ENCODE results near the gene PPP1R13L.

The PPP1R13L gene

DNA sequence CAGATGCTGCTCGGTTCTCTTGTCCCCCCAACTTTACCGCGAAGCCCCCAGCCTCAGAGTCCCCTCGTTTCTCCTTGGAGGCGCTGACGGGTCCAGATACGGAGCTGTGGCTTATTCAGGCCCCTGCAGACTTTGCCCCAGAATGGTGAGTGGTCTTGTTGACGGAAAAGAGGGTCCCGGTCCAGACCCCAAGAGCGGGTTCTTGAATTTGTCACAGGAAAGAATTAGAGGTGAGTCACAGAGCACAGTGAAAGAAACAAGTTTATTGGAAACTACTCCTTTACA, 2.2 kb upstream of the PPP1R13L start:
- no peak for DNase-seq (ENCODE audit: low read depth in 3 of 3)

DNA sequence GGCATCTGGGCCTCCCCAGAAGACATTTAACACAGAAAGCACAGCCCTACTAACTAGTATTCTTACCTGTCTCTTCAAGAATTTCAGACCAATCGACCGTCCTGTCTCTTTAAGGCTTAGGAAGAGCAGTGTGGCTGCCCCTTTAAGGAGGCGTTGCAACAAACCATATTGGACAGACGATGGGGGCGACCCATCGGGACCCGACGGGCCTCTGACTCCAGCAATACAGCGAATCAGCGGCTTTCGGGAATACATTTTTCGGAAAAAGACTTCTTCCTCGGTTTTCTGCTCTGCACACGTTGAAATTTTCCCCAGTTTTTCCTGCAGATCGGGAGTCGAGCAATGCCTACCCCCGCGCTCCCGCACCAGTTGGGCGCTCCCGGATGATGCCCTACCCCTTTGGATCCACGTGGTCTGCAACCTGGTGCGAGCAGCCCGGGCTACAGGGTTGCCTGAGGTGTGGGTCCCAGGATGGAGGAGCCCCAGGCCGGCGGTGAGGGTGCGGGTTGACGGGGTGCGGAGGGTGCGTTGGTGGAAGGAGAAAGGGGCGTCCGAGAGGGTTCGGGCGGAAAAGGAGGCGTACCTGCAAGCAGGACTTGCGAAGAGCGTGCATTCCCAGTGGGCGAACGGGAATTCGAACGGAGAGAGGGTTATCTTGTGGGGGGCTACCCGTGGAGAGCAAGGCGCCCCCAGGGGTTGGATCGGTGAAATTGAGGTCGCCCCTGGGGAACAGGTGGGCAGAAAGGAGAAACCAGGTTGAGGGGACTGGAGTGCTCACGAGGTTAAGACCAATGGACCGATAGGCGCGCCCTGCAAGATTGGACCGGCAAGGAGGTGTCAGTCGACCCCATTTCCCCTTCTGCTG, 1.6 kb upstream of the PPP1R13L start, which contains the start of gene POLR1G:
Gene POLR1G (plus strand): TSS at position 419 of the 865 bp plus-strand sequence. CDS start 53 bp downstream, at position 472.
- DNase-seq (ENCODE audit: low read depth in 3 of 3), result peak; percentile 62 to 83 (median 70)

DNA sequence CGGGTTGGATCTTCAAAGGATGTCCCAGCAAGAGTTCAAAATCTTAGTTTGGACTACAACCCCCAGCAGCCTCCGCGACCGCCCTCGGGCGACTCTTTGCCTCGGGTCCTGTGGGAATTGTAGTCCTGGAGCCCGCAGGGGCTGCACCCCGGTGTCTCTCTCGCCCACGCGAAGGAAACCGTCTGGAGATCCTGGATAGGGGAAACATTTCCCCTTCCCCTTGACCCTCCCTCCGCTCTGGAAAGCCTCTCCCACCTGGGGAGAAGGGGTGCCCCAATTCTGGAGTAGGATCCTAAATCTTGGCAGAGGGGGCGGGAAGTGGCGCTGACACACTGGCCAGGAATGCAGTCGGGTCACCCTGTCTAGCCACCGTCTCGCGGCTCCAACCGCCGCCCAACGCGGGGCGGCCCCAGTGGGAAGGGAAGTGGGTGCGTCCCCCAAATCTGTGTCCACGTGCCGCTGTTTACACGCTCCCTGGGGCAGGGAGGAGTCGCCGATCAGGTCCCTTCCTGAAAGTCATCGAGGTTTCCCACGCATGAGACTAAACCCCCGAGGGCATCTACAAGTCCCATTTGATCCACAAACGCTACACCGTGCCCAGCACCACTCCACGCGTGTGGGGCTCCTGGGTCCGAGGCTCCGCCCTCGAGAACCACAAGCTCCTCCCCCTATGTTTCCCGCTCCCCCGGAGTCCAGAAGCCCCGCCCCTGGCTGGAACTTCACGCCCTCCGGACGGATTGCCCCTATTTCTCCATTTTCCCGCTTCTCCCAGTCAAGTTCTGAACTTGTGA, 761 bp upstream of the PPP1R13L start:
- peak; percentile 65 to 82 (median 72) for DNase-seq (ENCODE audit: low read depth in 3 of 3)

DNA sequence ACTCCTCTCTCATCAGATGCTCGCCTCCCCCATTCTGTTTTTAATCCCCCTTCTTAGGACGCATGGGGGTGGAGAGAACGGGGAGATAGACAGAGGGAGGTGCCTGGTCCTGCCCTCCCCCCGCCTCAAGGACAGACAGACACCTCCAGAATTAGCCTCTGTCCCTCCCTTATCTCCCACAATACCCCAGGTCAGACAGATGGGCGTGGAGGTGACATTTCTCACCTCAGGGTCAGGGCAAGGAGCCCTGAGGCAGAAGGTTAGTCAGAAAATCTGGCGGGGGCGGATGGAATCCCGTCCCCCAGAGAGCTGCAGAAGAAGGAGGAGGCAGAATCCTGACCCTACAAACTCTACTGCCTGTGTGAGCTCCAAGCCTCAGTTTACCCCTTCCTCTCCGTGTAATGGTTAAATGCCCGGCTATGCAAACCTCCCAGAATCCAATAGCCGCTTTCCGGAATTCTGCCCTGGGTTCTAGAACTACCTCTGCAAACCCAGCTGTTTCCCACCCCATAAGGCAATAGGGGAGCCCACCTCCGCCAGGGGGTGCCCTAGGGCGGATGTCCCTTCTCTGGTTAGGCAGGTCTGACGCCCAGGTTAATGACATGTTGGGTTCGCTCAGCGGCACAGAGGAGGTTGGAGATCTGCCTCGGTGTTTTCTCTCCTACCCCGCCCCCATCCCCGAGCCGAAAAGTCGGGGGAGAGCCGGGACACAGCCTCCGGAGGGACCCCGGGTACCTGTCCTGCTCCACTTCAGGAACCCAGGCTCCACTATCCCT, 900 bp downstream of the PPP1R13L start:
- DNase-seq (ENCODE audit: low read depth in 3 of 3), result peak in 1 of 3 experiments; percentile 64

DNA sequence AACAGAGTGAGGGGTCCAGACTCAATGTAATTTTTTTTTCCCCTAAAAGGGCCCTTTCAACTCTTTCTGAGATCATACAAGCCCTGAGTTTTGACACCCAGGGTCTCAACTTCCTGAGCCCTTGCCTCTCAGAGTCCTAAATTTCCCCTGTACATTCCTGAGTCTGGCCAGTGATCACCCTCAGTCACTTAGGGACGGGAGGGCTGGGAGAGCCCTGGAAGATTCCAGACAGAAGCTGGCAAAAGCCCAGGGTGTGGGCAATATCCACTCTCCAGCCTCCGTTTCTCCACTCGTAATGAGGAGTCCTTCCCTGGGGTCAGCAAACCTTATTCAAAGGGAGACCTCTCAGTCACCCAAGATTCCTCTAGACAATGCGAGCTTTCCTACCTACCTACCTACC, 1.6 kb downstream of the PPP1R13L start:
- no peak for DNase-seq (ENCODE audit: low read depth in 3 of 3)

DNA sequence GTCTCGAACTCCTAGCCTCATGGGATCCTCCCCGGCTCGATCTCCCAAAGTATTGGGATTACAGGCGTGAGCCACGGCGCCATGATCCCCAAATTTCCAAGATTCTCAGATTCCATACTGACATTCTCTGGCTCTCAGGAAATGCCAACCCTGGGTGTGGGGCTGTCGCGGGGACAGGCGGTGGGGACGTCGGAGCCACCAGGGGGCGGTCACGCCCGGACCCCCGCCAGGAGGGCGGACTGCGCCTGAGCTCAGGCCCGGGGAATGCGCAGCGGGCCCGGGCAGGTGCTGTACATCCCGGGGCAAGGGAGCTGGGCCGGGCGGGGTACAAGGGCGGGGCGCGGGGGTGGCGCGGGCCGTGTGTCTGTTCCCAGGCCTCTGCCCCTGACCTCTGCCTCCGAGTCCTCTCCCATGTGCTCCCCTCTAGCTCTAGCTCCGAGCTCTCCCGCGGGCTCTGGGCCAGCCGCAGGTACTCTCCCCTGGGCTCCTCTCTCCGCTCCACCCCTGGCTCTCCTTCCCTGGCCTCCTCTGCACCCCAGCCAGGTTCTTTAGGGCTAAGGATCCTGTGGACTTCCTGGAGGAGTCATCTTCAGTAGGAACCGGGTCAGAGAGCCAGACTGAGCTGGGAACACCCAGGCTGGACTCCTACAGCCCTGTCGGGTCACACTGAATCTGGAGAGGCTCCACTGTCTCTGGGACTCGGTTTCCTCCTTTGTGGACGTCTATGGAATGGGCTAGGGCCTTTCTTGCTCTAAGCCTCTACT, 2.4 kb downstream of the PPP1R13L start:
- DNase-seq (ENCODE audit: low read depth in 3 of 3), result no peak

DNA sequence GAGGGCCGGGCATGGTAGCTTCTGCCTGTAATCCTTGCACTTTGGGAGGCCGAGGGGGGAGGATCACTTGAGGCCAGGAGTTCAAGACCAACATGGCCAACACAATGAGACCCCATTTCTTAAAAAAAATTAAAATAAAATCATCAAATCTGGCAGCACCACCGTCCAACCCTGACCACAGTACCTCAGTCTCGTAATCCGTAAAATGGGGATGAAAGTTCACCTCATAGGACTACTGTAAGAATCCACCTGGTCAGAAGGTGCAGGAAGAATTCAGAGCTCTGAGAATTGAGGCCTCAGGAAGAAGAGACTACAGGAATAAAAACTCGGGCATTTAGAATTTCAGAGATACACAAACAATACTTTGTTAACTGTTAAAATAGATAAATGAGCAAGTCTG, 3.1 kb downstream of the PPP1R13L start:
- DNase-seq (ENCODE audit: low read depth in 3 of 3), result no peak

DNA sequence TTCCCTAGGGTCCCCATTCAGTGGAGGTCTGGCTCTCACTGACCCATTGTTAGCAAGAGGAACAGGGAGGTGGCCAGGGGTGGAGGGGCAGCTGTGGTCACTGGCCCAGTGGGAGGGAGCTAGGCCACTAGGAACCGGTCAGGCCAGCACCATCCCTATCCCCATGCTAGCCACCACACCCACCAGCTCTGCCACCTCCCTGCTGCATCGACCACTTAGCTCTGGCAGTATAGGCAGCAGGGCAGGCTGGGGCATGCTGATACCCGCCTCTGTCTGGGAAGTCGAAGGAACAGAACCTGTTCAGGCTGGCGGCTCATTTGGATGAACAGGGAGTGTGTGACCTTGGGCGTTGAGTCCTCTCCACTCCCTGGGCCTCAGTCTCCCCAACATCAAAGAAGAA, 4.7 kb downstream of the PPP1R13L start:
- DNase-seq (ENCODE audit: low read depth in 3 of 3), result no peak

DNA sequence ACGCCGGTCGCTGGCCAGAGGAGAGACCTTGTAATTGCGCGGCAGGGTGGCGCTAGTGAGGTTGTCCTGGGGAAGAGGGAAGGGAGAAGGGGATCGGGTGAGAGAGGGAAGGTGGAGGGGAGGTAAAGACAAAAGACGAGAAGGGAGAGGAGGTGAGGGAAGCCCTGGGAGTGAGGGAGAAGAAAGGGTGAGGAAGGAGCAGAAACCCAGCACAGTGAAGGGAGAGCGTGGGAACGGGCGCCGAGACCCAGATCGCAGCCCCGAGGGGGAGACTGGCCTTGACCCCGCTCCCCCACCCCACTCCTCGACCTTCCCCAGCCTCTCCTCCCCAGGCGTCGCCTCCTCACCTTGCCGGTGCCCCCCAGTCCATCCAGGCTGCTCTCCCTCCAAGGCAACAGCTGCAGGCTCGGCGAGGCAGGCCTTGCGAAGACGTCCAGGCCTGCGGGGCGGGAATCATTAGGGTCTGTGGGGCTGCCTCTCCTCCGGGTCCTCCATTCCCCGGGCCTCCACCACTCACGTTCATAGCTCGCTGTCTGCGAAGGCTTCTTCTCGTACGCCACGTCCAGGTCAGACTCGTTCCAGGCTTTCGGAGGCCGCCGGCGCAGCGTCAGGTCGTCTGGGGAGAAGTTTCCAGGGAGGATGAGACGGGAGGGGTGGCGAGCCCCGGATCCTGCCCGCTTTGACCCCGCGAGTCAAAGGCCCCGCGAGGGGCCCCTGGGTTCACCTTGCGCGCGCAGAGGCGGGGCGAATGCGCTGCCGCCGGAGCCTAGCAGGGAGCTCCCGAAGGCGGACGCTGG, 8.8 kb downstream of the PPP1R13L start:
- no peak for DNase-seq (ENCODE audit: low read depth in 3 of 3)

DNA sequence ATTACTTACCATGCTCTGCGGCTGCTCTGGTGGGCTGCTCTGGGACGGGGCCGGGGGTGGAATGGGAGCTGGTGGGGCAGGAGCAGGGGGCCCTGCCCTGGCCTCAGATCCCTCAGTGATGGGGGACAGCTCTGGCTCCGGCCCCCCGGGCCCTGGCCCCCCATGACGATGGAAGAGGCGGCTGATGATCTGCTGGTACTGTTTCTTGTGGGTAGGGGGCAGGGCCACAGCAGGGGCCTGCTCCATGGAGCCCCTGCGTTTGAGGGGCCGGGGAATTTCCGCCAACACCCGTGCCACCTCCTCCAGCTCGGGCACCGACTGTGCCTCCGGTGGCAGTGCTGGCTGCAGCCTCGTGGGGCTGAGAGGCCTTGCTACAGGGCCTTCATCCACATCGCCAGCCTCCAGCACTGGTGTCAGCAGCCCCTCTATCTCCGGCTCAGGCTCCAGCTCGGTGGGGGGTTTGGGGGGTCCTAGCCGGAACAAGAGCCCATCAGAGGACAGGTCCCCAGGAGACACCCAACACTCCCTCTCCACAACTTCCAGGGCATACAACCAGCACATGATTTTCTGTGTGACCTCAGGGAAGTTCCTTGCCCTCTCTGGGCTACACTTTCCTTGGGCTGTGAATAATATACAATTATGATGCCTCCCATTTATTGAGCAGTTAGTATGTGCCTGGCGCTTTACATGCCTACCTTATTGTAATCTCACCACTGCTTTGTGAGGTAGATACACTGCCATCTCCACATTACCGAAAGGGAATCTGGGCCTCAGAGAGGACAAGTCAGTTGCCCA, 12.8 kb downstream of the PPP1R13L start:
- DNase-seq (ENCODE audit: low read depth in 3 of 3), result no peak

DNA sequence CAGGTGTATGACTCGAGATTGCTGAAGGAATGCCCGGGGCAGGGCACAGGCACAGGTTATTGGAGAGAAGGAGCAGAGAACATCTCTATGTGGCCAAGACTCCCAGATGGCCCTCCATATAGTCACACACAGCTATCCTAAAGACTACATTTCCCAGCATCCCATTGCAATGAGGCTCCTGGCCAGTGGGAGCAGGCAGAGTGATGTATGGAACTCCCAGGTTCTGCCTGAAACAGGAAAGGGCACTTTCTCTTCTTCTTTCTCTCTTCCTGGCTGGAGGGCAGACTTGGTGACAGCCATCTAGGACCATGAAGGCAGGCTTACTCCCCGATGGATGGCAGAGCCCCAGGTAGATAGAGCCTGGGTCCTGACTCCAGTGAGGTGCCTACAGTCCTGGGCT, 13.5 kb downstream of the PPP1R13L start:
- no peak for DNase-seq (ENCODE audit: low read depth in 3 of 3)

DNA sequence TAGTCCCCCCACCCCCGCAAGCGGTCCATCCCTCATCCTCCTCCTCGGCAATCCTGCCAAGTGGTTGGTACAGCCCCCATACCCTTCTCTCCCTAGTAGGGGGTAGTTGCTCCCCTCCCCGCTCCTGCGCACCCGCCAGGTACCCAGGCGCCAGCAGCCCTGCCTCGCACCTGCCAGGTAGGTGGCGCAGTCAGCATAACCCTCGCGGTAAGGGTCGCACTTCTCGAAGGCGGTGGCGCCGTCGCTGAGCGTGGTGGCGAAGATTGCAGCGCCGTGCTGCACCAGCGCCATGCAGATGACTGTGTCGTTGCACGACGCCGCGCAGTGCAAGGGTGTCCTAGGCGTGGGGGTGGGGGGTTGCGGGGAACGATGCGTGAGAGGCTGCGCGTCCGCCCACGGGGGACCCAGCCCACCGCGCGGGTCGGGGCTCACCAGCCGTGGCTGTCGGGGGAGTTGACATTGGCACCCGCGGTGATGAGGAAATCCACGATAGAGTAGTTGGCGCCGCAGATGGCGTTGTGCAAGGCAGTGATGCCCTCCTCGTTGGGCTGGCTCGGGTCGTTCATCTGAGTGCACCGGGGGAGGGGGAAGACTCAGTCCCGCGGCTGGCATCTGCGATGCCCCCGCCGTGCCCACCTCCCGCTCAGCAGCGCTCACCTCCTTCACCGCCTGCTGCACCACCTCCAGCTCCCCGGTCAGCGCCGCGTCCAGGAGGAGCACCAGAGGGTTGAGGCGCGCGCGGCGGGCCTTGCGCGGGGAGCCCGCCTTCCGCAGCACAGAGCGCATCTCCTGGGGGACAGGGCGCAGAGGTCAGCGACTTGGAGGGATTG, 19.3 kb downstream of the PPP1R13L start:
- DNase-seq (ENCODE audit: low read depth in 3 of 3), result no peak

DNA sequence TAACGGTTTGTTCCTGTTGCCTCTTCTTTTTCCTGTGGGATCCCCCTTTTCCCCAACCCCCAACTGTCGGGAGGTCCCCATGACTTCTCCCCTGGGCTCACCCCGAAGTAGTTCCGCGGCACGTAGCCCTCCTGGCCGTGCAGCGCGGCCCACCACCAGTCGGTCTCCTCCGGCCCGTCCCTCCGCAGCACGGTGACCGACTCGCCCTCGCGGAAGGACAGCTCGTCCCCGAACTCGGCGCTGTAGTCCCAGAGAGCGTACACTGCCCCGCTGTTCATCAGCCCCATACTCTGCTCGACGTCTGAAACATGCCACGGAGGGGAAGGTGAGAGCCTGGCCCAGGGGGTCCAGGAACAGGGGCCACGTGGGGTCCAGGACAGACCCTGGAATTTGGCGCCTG, 22.4 kb downstream of the PPP1R13L start:
- no peak for DNase-seq (ENCODE audit: low read depth in 3 of 3)

DNA sequence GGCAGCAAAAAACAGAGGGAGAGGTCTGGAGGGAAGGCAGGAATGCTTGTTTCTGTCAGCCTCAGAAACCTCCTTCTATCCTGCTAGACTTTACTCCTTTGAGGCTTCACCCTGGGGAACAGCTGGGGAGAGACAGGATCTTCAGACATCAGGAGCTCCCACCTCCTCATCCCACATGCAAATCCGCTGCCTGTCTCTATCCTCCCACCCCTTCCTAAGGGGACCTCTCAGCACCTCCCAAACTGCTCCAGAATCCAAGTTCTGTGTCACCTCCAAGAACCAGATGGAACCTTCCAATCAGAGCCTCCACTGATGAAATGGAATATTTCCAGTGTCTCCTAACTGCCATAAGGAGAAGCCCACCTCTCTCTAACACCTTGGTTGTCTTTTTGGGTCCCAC, 24.8 kb downstream of the PPP1R13L start:
- no peak for DNase-seq (ENCODE audit: low read depth in 3 of 3)

DNA sequence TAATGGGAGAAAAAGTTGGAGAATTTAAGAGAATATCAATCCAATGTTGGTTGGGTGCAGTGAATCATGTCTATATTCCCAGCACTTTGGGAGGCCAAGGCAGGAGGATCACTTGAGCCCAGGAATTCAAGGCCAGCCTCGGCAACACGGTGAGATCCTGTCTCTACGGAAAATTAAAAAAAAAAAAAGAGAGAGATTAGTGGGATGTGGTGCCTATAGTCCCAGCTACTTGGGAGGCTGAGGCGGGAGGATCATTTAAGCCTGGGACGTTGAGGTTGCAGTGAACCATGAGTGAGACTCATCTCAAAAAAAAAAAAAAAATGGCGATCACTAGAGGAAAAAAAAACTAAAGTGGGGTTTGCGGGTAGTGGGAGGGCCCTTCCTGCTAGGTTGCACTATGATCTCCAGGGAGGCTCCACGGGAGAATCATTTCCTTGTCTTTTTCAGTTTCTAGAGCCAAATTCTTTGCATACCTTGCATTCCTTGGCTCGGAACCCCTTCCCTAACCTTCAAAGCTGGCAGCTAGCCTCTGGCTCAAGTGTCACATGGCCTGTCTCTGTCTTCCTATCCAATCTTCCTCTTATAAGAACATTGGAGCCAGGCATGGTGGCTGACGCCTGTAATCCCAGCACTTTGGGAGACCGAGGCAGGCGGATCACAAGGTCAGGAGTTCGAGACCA, 28.7 kb downstream of the PPP1R13L start:
- no peak for DNase-seq (ENCODE audit: low read depth in 3 of 3)

DNA sequence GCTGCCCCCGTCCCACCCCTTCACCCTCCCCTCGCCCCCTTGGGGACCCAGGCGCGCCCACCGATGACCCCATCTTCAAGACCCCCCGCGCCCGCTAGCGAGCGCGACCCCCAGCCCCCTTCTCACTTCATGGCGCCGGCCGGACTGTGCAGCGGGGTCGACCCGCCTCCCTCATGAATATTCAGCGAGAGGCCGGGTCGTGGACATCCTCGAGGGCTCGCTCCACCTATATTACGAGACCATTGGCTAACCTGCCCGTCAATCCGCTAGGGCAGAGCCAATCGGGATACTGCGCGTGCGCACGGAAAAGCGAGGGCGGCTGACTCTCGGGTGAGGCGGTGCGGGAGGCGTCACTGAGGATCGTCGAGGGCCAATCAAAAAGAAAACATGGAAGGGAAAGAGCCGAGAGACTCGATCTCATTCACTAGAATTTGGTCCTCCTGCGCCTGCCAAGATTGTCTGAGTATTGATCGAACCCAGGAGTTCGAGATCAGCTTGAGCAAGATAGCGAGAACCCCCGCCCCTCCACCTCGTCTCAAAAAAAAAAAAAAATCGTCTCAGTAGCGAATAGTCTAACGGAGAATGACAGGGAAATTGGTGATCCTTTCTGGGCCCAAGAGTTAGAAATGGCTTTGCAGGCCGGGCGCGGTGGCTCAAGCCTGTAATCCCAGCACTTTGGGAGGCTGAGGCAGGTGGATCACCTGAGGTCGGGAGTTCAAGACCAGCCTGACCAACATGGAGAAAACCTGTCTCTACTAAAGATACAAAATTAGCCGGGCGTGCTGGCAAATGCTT, 34.3 kb downstream of the PPP1R13L start, which contains the start of gene ERCC2:
Gene ERCC2 (minus strand): TSS at position 164 of the 795 bp plus-strand sequence. CDS start 33 bp downstream, at position 131.
- peak; percentile 100 for DNase-seq (ENCODE audit: low read depth in 3 of 3)

DNA sequence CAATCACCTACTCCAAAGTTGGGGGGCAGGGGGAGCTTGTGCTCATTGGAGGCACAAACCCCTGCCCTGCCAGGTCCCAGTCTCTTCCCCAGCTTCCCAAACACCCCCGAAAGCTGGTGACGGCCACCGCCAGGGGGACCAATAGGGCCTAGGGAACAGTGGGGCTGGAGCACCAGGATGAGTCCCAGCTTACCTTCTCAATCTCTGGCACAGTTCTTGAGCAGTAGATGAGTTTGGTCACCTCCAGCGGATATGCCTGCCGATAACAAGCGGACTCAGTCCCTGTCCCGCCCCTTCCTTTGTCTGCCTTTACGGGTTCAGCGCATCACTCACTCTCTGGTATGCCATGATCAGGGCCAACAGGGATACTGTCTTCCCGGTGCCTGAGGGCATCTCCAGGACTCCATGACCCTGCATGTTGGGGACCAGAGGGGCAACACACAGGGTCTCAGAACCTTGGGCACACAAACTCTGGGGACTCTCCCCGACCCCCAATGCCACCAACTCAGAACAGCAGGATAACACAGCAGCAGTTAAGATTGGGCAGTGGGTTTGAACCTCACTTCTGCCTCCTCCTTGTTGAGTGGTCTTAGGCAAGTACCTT, 36.0 kb downstream of the PPP1R13L start:
- DNase-seq (ENCODE audit: low read depth in 3 of 3), result no peak

Data from stimulated activated CD4-positive, alpha-beta T cell treated with anti-CD3 and anti-CD28 coated beads, TNF-alpha, amount 100 ng/mL, for 24 hours (primary cell).